Measurements from ENCODE around the gene DGKB. TPM values are rescaled to one million over a fixed set of nuclear protein-coding genes. Genes with fewer than 3 reads are reported as not detected.

Gene DGKB
- polyA plus RNA-seq, 1 of the 3 experiments (the other 2 are of a cell fraction) = 2.1 TPM

DNA sequence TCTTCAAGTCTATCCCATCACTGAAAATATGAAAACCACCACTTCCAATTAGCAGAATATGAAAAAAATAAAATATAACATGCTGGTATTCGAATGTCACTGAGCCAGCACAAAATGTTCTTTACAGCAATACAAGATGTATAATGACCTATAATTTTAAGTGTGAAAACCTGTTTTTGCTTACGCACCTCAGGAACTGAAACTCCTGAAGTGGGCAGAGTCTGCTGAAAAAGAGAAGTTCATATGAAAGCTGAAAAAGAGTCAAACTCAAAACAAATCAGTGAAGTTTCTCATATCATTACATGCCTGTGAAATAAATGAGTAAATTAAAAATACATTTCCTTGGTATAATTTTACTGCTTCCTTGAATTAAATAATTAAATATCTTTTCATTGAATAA, 272.5 kb downstream of the DGKB start:
- H3K9me2 ChIP-seq = no peaks in the 10 kb centered on the region
- no peak overlapping the region for H3K4me2 ChIP-seq
- H4K20me1 ChIP-seq (ENCODE audit: insufficient read depth) = no peaks in the 10 kb centered on the region
- no peak overlapping the region for H3K27ac ChIP-seq (ENCODE audit: low read depth in 2 of 2, low read length in 1 of 2)
- no peaks in the 10 kb centered on the region for H3F3A ChIP-seq (replicated peaks; ENCODE audit: insufficient read depth)
- H3K36me3 ChIP-seq (replicated peaks in 1 of 2; ENCODE audit: control insufficient read depth in 1 of 2, insufficient read depth in 2 of 2, low read length in 1 of 2) = no peaks in the 10 kb centered on the region
- H3K4me1 ChIP-seq (ENCODE audit: control insufficient read depth in 1 of 2, insufficient read depth in 2 of 2, low read depth in 1 of 2, low read length in 1 of 2) = no peaks in the 10 kb centered on the region
- DNase-seq = no peak
- ChIA-PET CTCF (interaction anchor here (0.5 kb wide), 1 partner anchor 34 kb away, joined by 4 read pairs; no protein-coding TSS in a partner anchor), POLR2A (no interaction called here)
- no peak overlapping the region for H3K4me3 ChIP-seq (ENCODE audit: low read depth in 2 of 2, low read length in 1 of 2)
- H3K27me3 ChIP-seq (ENCODE audit: insufficient read depth) = no peaks in the 10 kb centered on the region
- no peak overlapping the region for H3K9ac ChIP-seq
- H3K79me2 ChIP-seq (ENCODE audit: insufficient read depth) = no peaks in the 10 kb centered on the region
- H3K9me3 ChIP-seq = no peaks in the 10 kb centered on the region
- TF ChIP-seq MXI1 (IDR thresholded peaks at IDR 0.05; ENCODE audit: low read depth, low read length) (no peak), REST (IDR thresholded peaks at IDR 0.05; ENCODE audit: low read depth, low read length) (no peak), RFX5 (IDR thresholded peaks at IDR 0.05; ENCODE audit: low read length) (no peak), ELF1 (IDR thresholded peaks at IDR 0.05) (no peak), IRF3 (IDR thresholded peaks at IDR 0.05; ENCODE audit: low read depth, low read length) (no peak), RXRA (IDR thresholded peaks at IDR 0.05; ENCODE audit: borderline replicate concordance, low read depth) (no peak), MEF2A (IDR thresholded peaks at IDR 0.05; ENCODE audit: borderline replicate concordance, low read depth) (no peak), TEAD4 (IDR thresholded peaks at IDR 0.05; ENCODE audit: borderline replicate concordance, insufficient read depth) (no peak), FOXJ3 (CRISPR knock-in tag; IDR thresholded peaks at IDR 0.05) (no peak), CHD2 (IDR thresholded peaks at IDR 0.05; ENCODE audit: low read length, partially characterized antibody) (no peak), NFIC (IDR thresholded peaks at IDR 0.05; ENCODE audit: borderline replicate concordance) (no peak), RAD21 (IDR thresholded peaks at IDR 0.05; ENCODE audit: low read length) (no peak), MAX (IDR thresholded peaks at IDR 0.05; ENCODE audit: low read depth) (no peak), FOSL2 (IDR thresholded peaks at IDR 0.05; ENCODE audit: borderline replicate concordance, low read depth) (no peak), GATA2 (CRISPR knock-in tag; IDR thresholded peaks at IDR 0.05) (no peak), GABPA (IDR thresholded peaks at IDR 0.05; ENCODE audit: low read depth) (no peak)
- TF ChIP-seq, protein P1, sequence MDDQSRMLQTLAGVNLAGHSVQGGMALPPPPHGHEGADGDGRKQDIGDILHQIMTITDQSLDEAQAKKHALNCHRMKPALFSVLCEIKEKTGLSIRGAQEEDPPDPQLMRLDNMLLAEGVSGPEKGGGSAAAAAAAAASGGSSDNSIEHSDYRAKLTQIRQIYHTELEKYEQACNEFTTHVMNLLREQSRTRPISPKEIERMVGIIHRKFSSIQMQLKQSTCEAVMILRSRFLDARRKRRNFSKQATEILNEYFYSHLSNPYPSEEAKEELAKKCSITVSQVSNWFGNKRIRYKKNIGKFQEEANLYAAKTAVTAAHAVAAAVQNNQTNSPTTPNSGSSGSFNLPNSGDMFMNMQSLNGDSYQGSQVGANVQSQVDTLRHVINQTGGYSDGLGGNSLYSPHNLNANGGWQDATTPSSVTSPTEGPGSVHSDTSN (IDR thresholded peaks at IDR 0.05) = no peak
- TF ChIP-seq, protein P2, sequence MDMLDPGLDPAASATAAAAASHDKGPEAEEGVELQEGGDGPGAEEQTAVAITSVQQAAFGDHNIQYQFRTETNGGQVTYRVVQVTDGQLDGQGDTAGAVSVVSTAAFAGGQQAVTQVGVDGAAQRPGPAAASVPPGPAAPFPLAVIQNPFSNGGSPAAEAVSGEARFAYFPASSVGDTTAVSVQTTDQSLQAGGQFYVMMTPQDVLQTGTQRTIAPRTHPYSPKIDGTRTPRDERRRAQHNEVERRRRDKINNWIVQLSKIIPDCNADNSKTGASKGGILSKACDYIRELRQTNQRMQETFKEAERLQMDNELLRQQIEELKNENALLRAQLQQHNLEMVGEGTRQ (IDR thresholded peaks at IDR 0.05; ENCODE audit: borderline replicate concordance, low read depth, low read length) = no peak
- no peak overlapping the region for H2AFZ ChIP-seq (ENCODE audit: low read depth)
- 83% methylated on average over 2 of the region's 2 CpGs for WGBS (ENCODE audit: low lambda C conversion rate)

All from SK-N-SH (cell line).